GM12878 (cell line): ENCODE measurements around the gene GALNT17. TPM values are rescaled to one million over a fixed set of nuclear protein-coding genes. Genes with fewer than 3 reads are reported as not detected.

ENCODE experiments used
- ATAC-seq: fragments of 200-7000 bp; cut with Tn5 transposase; 3 replicates; pipeline ENCODE4 v1.9.1; 2020; ENCODE audit warnings: mild to moderate bottlenecking, moderate library complexity
- BruUV-seq: library from RNA; stranded (reverse); fragments of 400-500 nt; replicated peaks from 2 replicates; lab custom pipeline; 2021; lab: Mats Ljungman, UMichigan
- CTCF ChIA-PET: fragments of 300-600 bp; sonication (Branson Sonifier 250); formaldehyde crosslinking; extraction: SDS; loops from one replicate; lab custom pipeline; 2021; ENCODE audit warnings: inconsistent platforms; lab: Yijun Ruan, JAX
- POLR2A ChIA-PET: fragments of 350-600 bp; formaldehyde crosslinking; extraction: SDS; loops from one replicate; lab custom pipeline; 2021; ENCODE audit warnings: inconsistent platforms; lab: Charles Lee
- RAD21 ChIA-PET: fragments of 300-600 bp; sonication (Branson Sonifier 250); formaldehyde crosslinking; loops from one replicate; lab custom pipeline; 2023; ENCODE audit warnings: antibody characterized with exemption; ENCODE audit not compliant: unreplicated experiment; lab: Charles Lee
- SMC1A ChIA-PET: fragments of 300-600 bp; sonication (Branson Sonifier 250); formaldehyde crosslinking; loops from one replicate; lab custom pipeline; 2023; ENCODE audit not compliant: unreplicated experiment, uncharacterized antibody; lab: Charles Lee
- DNase-seq: peaks from one replicate; pipeline ENCODE4 v3.0.0-alpha.2; 2011; ENCODE audit warnings: low read depth, low spot score
- FAIRE-seq: peaks from 3 replicates; lab custom pipeline; 2011; peaks lifted over from hg19 to GRCh38; lab: Jason Lieb, UNC
- H2AFZ ChIP-seq: 2 replicates; pipeline ENCODE4 v1.6.0; 2011; ENCODE audit warnings: low read depth, low read length, control low read depth; ENCODE audit not compliant: control insufficient read depth
- H3K27ac ChIP-seq: 2 replicates; pipeline ENCODE4 v1.5.1; 2011; ENCODE audit warnings: control low read depth; ENCODE audit not compliant: control insufficient read depth, insufficient read depth
- H3K27me3 ChIP-seq, 2 experiments: replicated peaks in 1 of 2; 2 replicates each; pipeline versions ENCODE4 v1.6.0 to v1.6.1; 2011; ENCODE audit warnings: low read length in 1 of 2; ENCODE audit not compliant: control insufficient read depth in 2 of 2, insufficient read depth in 2 of 2
- H3K36me3 ChIP-seq, 2 experiments: 2 replicates each; pipeline ENCODE4 v1.5.1; 2011; ENCODE audit warnings: low read length in 1 of 2; ENCODE audit not compliant: control insufficient read depth in 2 of 2, insufficient read depth in 2 of 2
- H3K4me1 ChIP-seq: 2 replicates; pipeline ENCODE4 v1.6.1; 2011; ENCODE audit warnings: mild to moderate bottlenecking, low read length, moderate library complexity, mixed read lengths; ENCODE audit not compliant: control insufficient read depth, insufficient read depth
- H3K4me2 ChIP-seq: 2 replicates; pipeline ENCODE4 v1.6.0; 2011; ENCODE audit warnings: control low read depth; ENCODE audit not compliant: control insufficient read depth, insufficient read depth
- H3K4me3 ChIP-seq: fragments of 200-600 bp; sonication (generic); 2 replicates; pipeline ENCODE4 v1.5.1; 2016
- H3K79me2 ChIP-seq: 2 replicates; pipeline ENCODE4 v1.6.0; 2011; ENCODE audit warnings: low read length; ENCODE audit not compliant: control insufficient read depth, insufficient read depth
- H3K9ac ChIP-seq: 2 replicates; pipeline ENCODE4 v1.8.0; 2011; ENCODE audit warnings: low read length, control low read depth, mixed read lengths; ENCODE audit not compliant: control insufficient read depth, insufficient read depth
- H3K9me3 ChIP-seq: replicated peaks from 3 replicates; pipeline ENCODE4 v1.5.1; 2011; ENCODE audit warnings: mild to moderate bottlenecking, low read length; ENCODE audit not compliant: control insufficient read depth, insufficient read depth
- H4K20me1 ChIP-seq: 2 replicates; pipeline ENCODE4 v1.6.0; 2011; ENCODE audit not compliant: control insufficient read depth, insufficient read depth
- ASH2L ChIP-seq: fragments of 300-600, 200-600 bp; sonication (generic); IDR thresholded peaks from 2 replicates; pipeline ENCODE4 v1.6.1; 2017; ENCODE audit warnings: low read depth, mild to moderate bottlenecking, borderline replicate concordance
- ESRRA ChIP-seq: IDR thresholded peaks from 2 replicates; pipeline ENCODE4 v1.6.1; 2012; ENCODE audit warnings: mild to moderate bottlenecking, low read length, improper control_type of control experiment
- MXI1 ChIP-seq: fragments of 150-350 bp; IDR thresholded peaks from 2 replicates; pipeline ENCODE4 v1.6.1; 2011; ENCODE audit warnings: low read depth, mild to moderate bottlenecking, inconsistent platforms, low read length, improper control_type of control experiment
- MYC ChIP-seq: IDR thresholded peaks from 2 replicates; pipeline ENCODE4 v1.6.1; 2011; ENCODE audit warnings: mild to moderate bottlenecking, low read length, moderate library complexity, inconsistent platforms; ENCODE audit not compliant: insufficient read depth, insufficient replicate concordance, insufficient read length, severe bottlenecking
- NKRF ChIP-seq: fragments of 450-650 bp; conservative IDR thresholded peaks from 2 replicates; pipeline ENCODE4 v1.6.1; 2017; ENCODE audit warnings: mild to moderate bottlenecking, moderate library complexity
- NR2C1 ChIP-seq: fragments of 450-650 bp; IDR thresholded peaks from 2 replicates; pipeline ENCODE4 v1.6.1; 2017; ENCODE audit warnings: antibody characterized with exemption, mild to moderate bottlenecking, moderate library complexity
- RBBP5 ChIP-seq: fragments of 200-600 bp; sonication (generic); conservative IDR thresholded peaks from 2 replicates; pipeline ENCODE4 v1.6.1; 2016
- REST ChIP-seq: IDR thresholded peaks from 2 replicates; pipeline ENCODE4 v1.6.1; 2012; ENCODE audit warnings: mild to moderate bottlenecking, low read depth, low read length
- RUNX3 ChIP-seq: IDR thresholded peaks from 2 replicates; pipeline ENCODE4 v1.6.1; 2012; ENCODE audit warnings: low read length, inconsistent platforms
- STAT3 ChIP-seq: IDR thresholded peaks from 2 replicates; pipeline ENCODE4 v1.6.1; 2011; ENCODE audit warnings: low read depth, low read length, improper control_type of control experiment
- TCF3 ChIP-seq: IDR thresholded peaks from 2 replicates; pipeline ENCODE4 v1.6.1; 2012; ENCODE audit warnings: low read depth, mild to moderate bottlenecking, low read length, borderline replicate concordance; ENCODE audit not compliant: insufficient read depth
- ZNF384 ChIP-seq: IDR thresholded peaks from 2 replicates; pipeline ENCODE4 v1.6.1; 2012; ENCODE audit warnings: low read depth, mild to moderate bottlenecking, low read length, improper control_type of control experiment, borderline replicate concordance
- ZSCAN29 ChIP-seq: fragments of 450-650 bp; IDR thresholded peaks from 2 replicates; pipeline ENCODE4 v1.6.1; 2017; ENCODE audit warnings: mild to moderate bottlenecking, moderate library complexity
- WGBS: methylation state at CpG from one replicate; pipeline ENCODE4 v1.1.6; 2016; ENCODE audit warnings: low lambda C conversion rate; ENCODE audit not compliant: insufficient replicate concordance, insufficient coverage; ENCODE audit errors: missing lambda C conversion rate; 5-methylcytosine and 5-hydroxymethylcytosine counted together
- in situ Hi-C: fragments of 300-500 bp; cut with MboI; formaldehyde crosslinking; loops from 9 replicates; pipeline ENCODE4 v1.14.3; 2018; ENCODE audit warnings: mixed read lengths
- intact Hi-C: fragments of 100-400 bp; cut with micrococcal nuclease; formaldehyde crosslinking; loops from one replicate; pipeline ENCODE4 v1.14.2; 2022; ENCODE audit not compliant: unreplicated experiment
- polyA plus RNA-seq, 11 experiments: library from polyadenylated mRNA; depleted of rRNA in 4 of 11; unstranded in 6 of 11; stranded (reverse) in 5 of 11; fragments of >200 nt; fragmentation: Nextera tagmentation in 4 of 11; fragmentation: Illumina TruSeq in 1 of 11; extraction: Ambion mirVana in 4 of 11; extraction: Trizol in 1 of 11; gene quantifications; 1 replicate in 1 of 11; 2 replicates in 10 of 11; pipeline versions ENCODE4 v1.2.1 to v1.2.3, GENCODE V29; 2011 to 2016; ENCODE audit warnings: inconsistent platforms in 2 of 11, missing spikeins in 2 of 11, low read depth in 1 of 11
- total RNA-seq, 4 experiments: library from RNA; depleted of rRNA in 3 of 4; stranded (reverse); fragments of >200 nt in 3 of 4; fragmentation: Illumina TruSeq in 1 of 4; extraction: Trizol in 1 of 4; gene quantifications; 2 replicates each; pipeline versions ENCODE4 v1.2.1 to v1.2.3, GENCODE V29; 2013 to 2021

GALNT17 gene
- total and polyA plus RNA-seq, 10 of the 15 experiments (the other 5 are each of a cell fraction or from before 2014, with no cell fraction given): 0.12 to 0.15 TPM; not detected in 8

GRCh38 chr7:71705901-71706596 is 574.1 kb downstream of the GALNT17 start:
- CTCF ChIA-PET: no interaction called here
- Histone ChIP-seq H3K36me3 (no peaks in the 10 kb centered on the region), H3K9me3 (no peaks in the 10 kb centered on the region), H3K4me2 (no peak overlapping the region), H3K4me1 (no peaks in the 10 kb centered on the region), H3K9ac (no peak overlapping the region), H3K27me3 (no peaks in the 10 kb centered on the region)
- 0% methylated on average over 3 of the region's 3 CpGs for WGBS
- RAD21 ChIA-PET: no interaction called here
- intact Hi-C loops: no loop called here
- DNase-seq: no peak
- BruUV-seq: no TSS peak
- TF ChIP-seq STAT3: no peak
- no peak for TF ChIP-seq MXI1
- no peak for TF ChIP-seq ZSCAN29
- TF ChIP-seq, all 136 proteins: peak for 0
- ChIA-PET SMC1A (no interaction called here), POLR2A (no interaction called here)
- no peak for ATAC-seq
- no peak overlapping the region for H2AFZ ChIP-seq
- FAIRE-seq: no peak
- in situ Hi-C loops: no loop called here
- H4K20me1 ChIP-seq: no peaks in the 10 kb centered on the region
- H3K79me2 ChIP-seq: no peaks in the 10 kb centered on the region
- H3K4me3 ChIP-seq: no peak overlapping the region
- H3K27ac ChIP-seq: no peak overlapping the region

GRCh38 chr7:71706597-71706975 is 574.6 kb downstream of the GALNT17 start:
- no peaks in the 10 kb centered on the region for H3K79me2 ChIP-seq
- CTCF ChIA-PET: no interaction called here

More at GRCh38 chr7:71706597-71706975, 574.6 kb downstream of the GALNT17 start:
- TF ChIP-seq MYC (no peak), RUNX3 (no peak), ZNF384 (no peak), NR2C1 (no peak), ASH2L (no peak), RBBP5 (no peak), ESRRA (no peak), NKRF (no peak), REST (no peak), TCF3 (no peak)
- Histone ChIP-seq H3K4me3 (no peak overlapping the region), H3K36me3 (no peaks in the 10 kb centered on the region), H2AFZ (no peak overlapping the region), H3K4me2 (no peak overlapping the region), H3K27ac (no peak overlapping the region), H4K20me1 (no peaks in the 10 kb centered on the region), H3K4me1 (no peaks in the 10 kb centered on the region), H3K27me3 (no peaks in the 10 kb centered on the region), H3K9ac (no peak overlapping the region), H3K9me3 (no peaks in the 10 kb centered on the region)
- intact Hi-C loops: no loop called here
- ATAC-seq (no peak), DNase-seq (no peak), FAIRE-seq (no peak)
- no TSS peak for BruUV-seq
- in situ Hi-C loops: no loop called here
- ChIA-PET POLR2A (no interaction called here), SMC1A (no interaction called here), RAD21 (no interaction called here)
- 0% methylated on average over 2 of the region's 2 CpGs for WGBS
